Cardiac septum (tissue), 1 donor: ENCODE measurements around the gene USP15. TPM values are rescaled to one million over a fixed set of nuclear protein-coding genes. Genes with fewer than 3 reads are reported as not detected.

Experiments
- total RNA-seq: library from RNA; stranded (reverse); fragmentation: NEBNext Ultra II Directional; extraction: Animal tissue kit (Norgen Biotek cat#: 25700); gene quantifications from one replicate; pipeline ENCODE4 v1.2.1, GENCODE V29; 2021
- donor health status: DM: no; HTN: no; CAD: no.

Gene USP15
- total RNA-seq, 1 donor from 2014 or later = 62.6 TPM

Other genes starting within 250 kb of the USP15 start
- gene MON2, start 206.4 kb downstream of the USP15 start, total RNA-seq = 26.4 TPM